ENCODE measurements around the gene GTF2F1. TPM values are rescaled to one million over a fixed set of nuclear protein-coding genes. Genes with fewer than 3 reads are reported as not detected.
A peak's percentile ranks its signal among the peaks of the same experiment; 100 is the strongest.
"Not testable (repeated sequence)": the region's sequence is repeated elsewhere in the genome, so short reads cannot be mapped to it uniquely, and the experiment has no call there.

GTF2F1 gene
- total RNA-seq, 1 donor: 48.1 TPM

DNA sequence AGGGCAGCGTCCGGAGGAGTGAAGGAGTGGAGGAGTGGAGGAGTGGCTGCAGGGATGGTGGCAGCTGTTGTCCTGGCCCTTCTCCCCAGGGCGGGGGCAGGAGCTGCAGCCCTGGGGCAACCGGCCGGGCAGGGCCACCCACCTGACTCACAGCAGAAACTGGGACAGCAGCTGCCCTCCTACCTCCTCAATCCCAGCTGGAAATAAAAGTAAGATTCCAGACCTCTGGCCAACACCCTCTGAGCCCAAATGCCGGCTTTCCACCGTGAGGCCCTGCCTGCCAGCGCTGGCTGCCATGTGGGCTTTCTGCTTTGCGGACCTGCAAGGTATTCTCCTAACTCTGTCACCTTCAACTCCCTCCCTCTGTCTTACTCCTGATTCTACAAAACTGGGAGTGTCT is 35.0 kb downstream of the GTF2F1 start:
- Histone ChIP-seq H3K36me3 (ENCODE audit: insufficient read depth, low read length) (no peaks in the 10 kb centered on the region), H3K27me3 (ENCODE audit: insufficient read depth, low read length) (no peaks in the 10 kb centered on the region), H3K27ac (ENCODE audit: low read depth, low read length) (no peak overlapping the region), H3K4me2 (ENCODE audit: insufficient read depth, low read length) (no peak overlapping the region), H3K79me2 (ENCODE audit: insufficient read depth, low read length) (peaks cover 16% of the 10 kb centered on the region), H3K4me3 (ENCODE audit: insufficient read depth, low read length) (no peak overlapping the region), H4K20me1 (ENCODE audit: insufficient read depth, low read length) (no peaks in the 10 kb centered on the region), H3K9me3 (ENCODE audit: low read depth, low read length) (no peaks in the 10 kb centered on the region), H2AFZ (ENCODE audit: low read length) (no peak overlapping the region), H3K4me1 (ENCODE audit: insufficient read depth, low read length) (peaks cover 5% of the 10 kb centered on the region)
- TF ChIP-seq, protein P1, sequence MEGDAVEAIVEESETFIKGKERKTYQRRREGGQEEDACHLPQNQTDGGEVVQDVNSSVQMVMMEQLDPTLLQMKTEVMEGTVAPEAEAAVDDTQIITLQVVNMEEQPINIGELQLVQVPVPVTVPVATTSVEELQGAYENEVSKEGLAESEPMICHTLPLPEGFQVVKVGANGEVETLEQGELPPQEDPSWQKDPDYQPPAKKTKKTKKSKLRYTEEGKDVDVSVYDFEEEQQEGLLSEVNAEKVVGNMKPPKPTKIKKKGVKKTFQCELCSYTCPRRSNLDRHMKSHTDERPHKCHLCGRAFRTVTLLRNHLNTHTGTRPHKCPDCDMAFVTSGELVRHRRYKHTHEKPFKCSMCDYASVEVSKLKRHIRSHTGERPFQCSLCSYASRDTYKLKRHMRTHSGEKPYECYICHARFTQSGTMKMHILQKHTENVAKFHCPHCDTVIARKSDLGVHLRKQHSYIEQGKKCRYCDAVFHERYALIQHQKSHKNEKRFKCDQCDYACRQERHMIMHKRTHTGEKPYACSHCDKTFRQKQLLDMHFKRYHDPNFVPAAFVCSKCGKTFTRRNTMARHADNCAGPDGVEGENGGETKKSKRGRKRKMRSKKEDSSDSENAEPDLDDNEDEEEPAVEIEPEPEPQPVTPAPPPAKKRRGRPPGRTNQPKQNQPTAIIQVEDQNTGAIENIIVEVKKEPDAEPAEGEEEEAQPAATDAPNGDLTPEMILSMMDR (IDR thresholded peaks at IDR 0.05; ENCODE audit: extremely low read depth, low read depth, low read length): no peak
- peak; percentile 44 for DNase-seq (ENCODE audit: insufficient read length, low spot score, missing footprints)

DNA sequence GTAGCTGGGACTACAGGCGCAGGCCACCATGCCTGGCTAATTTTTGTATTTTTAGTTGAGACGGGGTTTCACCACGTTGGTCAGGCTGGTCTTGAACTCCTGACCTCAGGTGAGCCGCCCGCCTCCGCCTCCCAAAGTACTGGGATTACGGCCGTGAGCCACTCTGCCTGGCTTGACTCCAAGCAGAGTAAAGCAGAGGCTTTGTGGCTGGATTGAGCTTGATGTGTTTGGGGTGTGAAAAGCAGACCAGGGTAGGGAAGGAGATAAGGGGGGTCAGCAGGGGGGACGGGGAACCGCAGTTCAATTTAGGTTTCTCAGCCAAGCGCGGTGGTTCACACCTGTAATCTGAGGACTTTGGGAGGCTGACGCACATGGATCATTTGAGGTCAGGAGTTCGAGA is 35.8 kb downstream of the GTF2F1 start:
- TF ChIP-seq, protein P1 (IDR thresholded peaks at IDR 0.05; ENCODE audit: extremely low read depth, low read depth, low read length): no peak
- Histone ChIP-seq H2AFZ (ENCODE audit: low read length) (no peak overlapping the region), H3K9me3 (ENCODE audit: low read depth, low read length) (no peaks in the 10 kb centered on the region), H3K79me2 (ENCODE audit: insufficient read depth, low read length) (peaks cover 8% of the 10 kb centered on the region), H3K27ac (ENCODE audit: low read depth, low read length) (no peak overlapping the region), H3K4me3 (ENCODE audit: insufficient read depth, low read length) (no peak overlapping the region), H3K36me3 (ENCODE audit: insufficient read depth, low read length) (no peaks in the 10 kb centered on the region), H3K4me1 (ENCODE audit: insufficient read depth, low read length) (peaks cover under 1% of the 10 kb centered on the region), H3K4me2 (ENCODE audit: insufficient read depth, low read length) (no peak overlapping the region), H3K27me3 (ENCODE audit: insufficient read depth, low read length) (no peaks in the 10 kb centered on the region), H4K20me1 (ENCODE audit: insufficient read depth, low read length) (no peaks in the 10 kb centered on the region)
- no peak for DNase-seq (ENCODE audit: insufficient read length, low spot score, missing footprints)

DNA sequence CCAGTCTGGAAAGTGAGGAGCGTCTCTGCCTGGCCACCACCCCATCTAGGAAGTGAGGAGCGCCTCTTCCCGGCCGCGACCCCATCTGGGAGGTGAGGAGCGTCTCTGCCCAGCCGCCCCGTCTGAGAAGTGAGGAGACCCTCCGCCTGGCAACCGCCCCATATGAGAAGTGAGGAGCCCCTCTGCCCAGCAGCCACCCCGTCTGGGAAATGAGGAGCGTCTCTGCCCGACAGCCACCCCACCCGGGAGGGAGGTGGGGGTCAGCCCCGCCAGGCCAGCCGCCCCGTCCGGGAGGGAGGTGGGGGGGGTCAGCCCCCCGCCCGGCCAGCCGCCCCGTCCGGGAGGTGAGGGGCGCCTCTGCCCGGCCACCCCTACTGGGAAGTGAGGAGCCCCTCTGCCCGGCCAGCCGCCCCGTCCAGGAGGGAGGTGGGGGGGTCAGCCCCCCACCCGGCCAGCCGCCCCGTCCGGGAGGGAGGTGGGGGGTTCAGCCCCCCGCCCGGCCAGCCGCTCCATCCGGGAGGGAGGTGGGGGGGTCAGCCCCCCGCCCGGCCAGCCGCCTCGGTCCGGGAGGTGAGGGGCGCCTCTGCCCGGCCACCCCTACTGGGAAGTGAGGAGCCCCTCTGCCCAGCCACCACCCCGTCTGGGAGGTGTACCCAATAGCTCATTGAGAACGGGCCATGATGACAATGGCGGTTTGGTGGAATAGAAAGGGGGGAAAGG is 37.5 kb downstream of the GTF2F1 start:
- not testable (repeated sequence) for H4K20me1 ChIP-seq (ENCODE audit: insufficient read depth, low read length)

DNA sequence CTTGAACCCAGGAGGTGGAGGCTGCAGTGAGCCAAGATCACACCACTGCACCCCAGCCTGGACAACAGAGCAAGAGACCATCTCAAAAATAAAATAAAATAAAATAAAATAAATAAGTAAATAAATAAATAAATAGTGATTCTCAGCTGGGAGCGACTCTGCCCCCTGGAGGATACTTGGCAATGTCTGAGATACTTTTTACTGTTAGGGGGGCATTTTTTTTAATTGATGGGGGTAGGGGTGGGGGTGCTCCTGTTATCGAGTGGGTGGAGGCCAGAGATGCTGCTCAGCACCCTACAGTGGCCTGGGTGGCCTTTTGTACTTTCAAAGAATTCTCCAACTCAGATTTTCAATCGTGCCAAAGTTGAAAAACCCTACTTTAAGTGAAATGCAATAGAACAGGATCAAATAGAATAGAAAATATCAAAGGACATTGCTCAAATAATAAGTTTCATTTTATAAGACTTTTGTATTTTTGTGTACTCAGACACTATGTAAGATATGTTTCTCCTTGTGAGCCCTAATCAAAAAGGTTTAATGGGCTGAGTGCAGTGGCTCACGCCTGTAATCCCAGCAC is 38.8 kb downstream of the GTF2F1 start:
- Histone ChIP-seq H4K20me1 (ENCODE audit: insufficient read depth, low read length) (no peaks in the 10 kb centered on the region), H2AFZ (ENCODE audit: low read length) (no peak overlapping the region), H3K9me3 (ENCODE audit: low read depth, low read length) (no peaks in the 10 kb centered on the region), H3K4me1 (ENCODE audit: insufficient read depth, low read length) (no peaks in the 10 kb centered on the region), H3K4me3 (ENCODE audit: insufficient read depth, low read length) (no peak overlapping the region), H3K27ac (ENCODE audit: low read depth, low read length) (no peak overlapping the region), H3K79me2 (ENCODE audit: insufficient read depth, low read length) (no peaks in the 10 kb centered on the region), H3K36me3 (ENCODE audit: insufficient read depth, low read length) (no peaks in the 10 kb centered on the region), H3K4me2 (ENCODE audit: insufficient read depth, low read length) (no peak overlapping the region), H3K27me3 (ENCODE audit: insufficient read depth, low read length) (no peaks in the 10 kb centered on the region)
- peak; percentile 78 for DNase-seq (ENCODE audit: insufficient read length, low spot score, missing footprints)
- TF ChIP-seq, protein P1 (IDR thresholded peaks at IDR 0.05; ENCODE audit: extremely low read depth, low read depth, low read length): peak; percentile 48

More for the DNA sequence above, 37.5 kb downstream of the GTF2F1 start:
- DNase-seq (ENCODE audit: insufficient read length, low spot score, missing footprints); H3K27me3 ChIP-seq (ENCODE audit: insufficient read depth, low read length); H3K9me3 ChIP-seq (ENCODE audit: low read depth, low read length); H3K4me1 ChIP-seq (ENCODE audit: insufficient read depth, low read length); H3K27ac ChIP-seq (ENCODE audit: low read depth, low read length); H3K4me3 ChIP-seq (ENCODE audit: insufficient read depth, low read length); H2AFZ ChIP-seq (ENCODE audit: low read length); H3K36me3 ChIP-seq (ENCODE audit: insufficient read depth, low read length); H3K4me2 ChIP-seq (ENCODE audit: insufficient read depth, low read length); H3K79me2 ChIP-seq (ENCODE audit: insufficient read depth, low read length): not testable (repeated sequence)

Data from osteoblast (primary cell).